ENCODE measurements around the gene UPF2. TPM values are rescaled to one million over a fixed set of nuclear protein-coding genes. Genes with fewer than 3 reads are reported as not detected.
"Not testable (repeated sequence)": the region's sequence is repeated elsewhere in the genome, so short reads cannot be mapped to it uniquely, and the experiment has no call there.

UPF2 gene
- total RNA-seq, 2 donors from 2014 or later = 10.6 to 26.0 TPM

DNA sequence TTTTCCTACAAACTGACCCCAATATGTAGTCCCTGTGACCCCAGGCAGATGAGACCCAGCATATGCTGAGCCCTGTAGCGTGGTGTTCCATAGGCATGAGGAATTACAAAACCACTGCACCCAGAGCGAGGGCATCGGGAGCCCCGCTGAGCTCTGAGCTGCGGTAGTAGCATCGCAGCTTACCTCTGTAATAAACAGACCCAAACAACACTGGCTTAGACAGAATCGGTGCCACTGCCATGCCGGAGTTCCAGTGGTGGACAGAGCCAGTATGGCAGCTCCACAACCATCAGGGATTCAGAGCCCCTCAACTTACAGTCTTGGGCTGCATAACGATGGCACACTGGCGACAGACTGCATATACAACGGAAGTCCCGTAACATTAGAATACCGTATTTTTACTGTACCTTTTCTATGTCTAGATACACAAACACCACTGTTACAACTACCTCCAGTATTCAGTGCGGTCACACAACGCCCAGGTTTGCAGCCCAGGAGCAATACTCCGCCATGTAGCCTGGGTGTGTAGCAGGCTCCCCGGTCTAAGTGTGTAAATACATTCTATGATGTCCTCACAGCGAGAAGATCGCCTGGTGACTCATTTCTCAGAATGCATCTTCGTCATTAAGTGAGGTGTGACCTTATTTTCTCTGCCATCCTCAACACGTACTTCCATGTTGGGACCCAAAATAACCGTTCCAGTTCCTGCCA lies 150.7 kb downstream of the UPF2 start:
- Histone ChIP-seq H3K9me3 (no peaks in the 10 kb centered on the region), H3K27ac (no peak overlapping the region), H3K27me3 (replicated peaks; ENCODE audit: insufficient read depth) (no peaks in the 10 kb centered on the region), H3K4me1 (ENCODE audit: control insufficient read depth in 1 of 2, low read depth in 2 of 2) (no peaks in the 10 kb centered on the region), H3K4me3 (no peak overlapping the region), H3K36me3 (no peaks in the 10 kb centered on the region)
- DNase-seq (ENCODE audit: low spot score) (no peak), ATAC-seq (ENCODE audit: insufficient number of reproducible peaks, low FRiP score, low read depth) (no peak)
- no peak for TF ChIP-seq CTCF (IDR thresholded peaks at IDR 0.05)

GRCh38 chr10:11889263-11889662 lies 153.3 kb downstream of the UPF2 start:
- not testable (repeated sequence) for H3K4me3 ChIP-seq; ATAC-seq (ENCODE audit: insufficient number of reproducible peaks, low FRiP score, low read depth); H3K27me3 ChIP-seq (replicated peaks; ENCODE audit: insufficient read depth); H3K36me3 ChIP-seq; DNase-seq (ENCODE audit: low spot score); H3K9me3 ChIP-seq; H3K4me1 ChIP-seq (ENCODE audit: control insufficient read depth in 1 of 2, low read depth in 2 of 2); H3K27ac ChIP-seq

DNA sequence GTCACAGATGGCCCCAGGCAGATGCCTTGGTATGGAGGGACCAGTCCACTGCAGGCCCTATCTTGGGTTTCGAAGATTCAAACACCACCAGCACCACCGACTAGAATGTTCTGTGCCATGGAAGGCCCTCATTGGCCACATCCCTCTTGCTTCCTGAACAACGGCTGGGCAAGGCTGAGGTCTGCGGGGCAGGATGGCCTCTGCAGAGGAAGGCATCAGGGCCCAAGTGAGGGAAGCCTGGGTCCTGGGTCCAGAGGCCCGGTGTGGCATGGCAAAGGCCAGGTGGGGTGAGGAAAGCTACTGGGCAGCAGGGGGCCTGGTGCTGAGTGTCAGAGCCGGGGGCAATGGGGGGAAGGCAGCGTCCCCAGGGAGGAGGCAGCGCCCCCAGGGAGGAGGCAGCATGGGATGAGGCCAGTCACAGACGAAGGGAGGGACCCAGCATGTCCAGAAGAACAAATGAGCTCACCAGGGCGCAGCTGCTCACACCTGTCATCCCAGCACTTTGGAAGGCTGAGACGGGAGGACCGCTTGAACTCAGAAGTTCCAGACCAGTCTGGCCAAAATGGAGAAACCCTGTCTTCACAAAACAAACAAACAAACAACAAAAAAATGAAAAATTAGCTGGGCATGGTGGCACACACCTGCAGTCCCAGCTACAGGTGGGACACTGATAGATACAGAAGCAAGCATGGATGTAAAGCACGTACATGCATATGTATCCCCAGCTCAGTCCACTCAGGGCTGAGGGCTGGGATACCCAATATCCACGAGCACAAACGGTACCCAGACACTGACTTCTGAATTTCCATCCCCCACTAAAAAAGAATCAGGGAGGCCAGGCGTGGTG lies 155.0 kb downstream of the UPF2 start:
- ATAC-seq (ENCODE audit: insufficient number of reproducible peaks, low FRiP score, low read depth) = no peak
- TF ChIP-seq CTCF (IDR thresholded peaks at IDR 0.05) = no peak
- no peaks in the 10 kb centered on the region for H3K36me3 ChIP-seq
- no peak for DNase-seq (ENCODE audit: low spot score)
- no peak overlapping the region for H3K27ac ChIP-seq
- no peaks in the 10 kb centered on the region for H3K9me3 ChIP-seq
- H3K4me1 ChIP-seq (ENCODE audit: control insufficient read depth in 1 of 2, low read depth in 2 of 2) = no peaks in the 10 kb centered on the region
- H3K4me3 ChIP-seq = no peak overlapping the region
- H3K27me3 ChIP-seq (replicated peaks; ENCODE audit: insufficient read depth) = no peaks in the 10 kb centered on the region

GRCh38 chr10:11886851-11887250 lies 155.8 kb downstream of the UPF2 start:
- no peaks in the 10 kb centered on the region for H3K27me3 ChIP-seq (replicated peaks; ENCODE audit: insufficient read depth)
- ATAC-seq (ENCODE audit: insufficient number of reproducible peaks, low FRiP score, low read depth) (no peak), DNase-seq (ENCODE audit: low spot score) (no peak)
- no peak overlapping the region for H3K27ac ChIP-seq
- H3K4me1 ChIP-seq (ENCODE audit: control insufficient read depth in 1 of 2, low read depth in 2 of 2) = no peaks in the 10 kb centered on the region
- no peaks in the 10 kb centered on the region for H3K36me3 ChIP-seq
- no peak for TF ChIP-seq CTCF (IDR thresholded peaks at IDR 0.05)
- H3K9me3 ChIP-seq = no peaks in the 10 kb centered on the region
- no peak overlapping the region for H3K4me3 ChIP-seq

- TF ChIP-seq CTCF (IDR thresholded peaks at IDR 0.05) = no peak
- no peaks in the 10 kb centered on the region for H3K27me3 ChIP-seq (replicated peaks; ENCODE audit: insufficient read depth)
- H3K9me3 ChIP-seq = no peaks in the 10 kb centered on the region
- DNase-seq (ENCODE audit: low spot score) (no peak), ATAC-seq (ENCODE audit: insufficient number of reproducible peaks, low FRiP score, low read depth) (no peak)
- no peak overlapping the region for H3K27ac ChIP-seq
- H3K36me3 ChIP-seq = no peaks in the 10 kb centered on the region
- no peaks in the 10 kb centered on the region for H3K4me1 ChIP-seq (ENCODE audit: control insufficient read depth in 1 of 2, low read depth in 2 of 2)
- no peak overlapping the region for H3K4me3 ChIP-seq
Observed at GRCh38 chr10:11886138-11886474, 156.5 kb downstream of the UPF2 start.

All from thoracic aorta (tissue), 2 donors.